Neural cell (in vitro differentiated cells): ENCODE measurements around the gene RNF121. TPM values are rescaled to one million over a fixed set of nuclear protein-coding genes. Genes with fewer than 3 reads are reported as not detected.

ENCODE experiments used
- H2AFZ ChIP-seq: fragments of 200-600, 300-800 bp; sonication (generic), shearing (Covaris generic); 2 replicates; pipeline ENCODE4 v1.6.0; 2014; ENCODE audit warnings: low read depth, mild to moderate bottlenecking, antibody characterized with exemption, low read length, moderate library complexity
- H3F3A ChIP-seq: fragments of 200-600 bp; shearing (Covaris generic); 2 replicates; pipeline ENCODE4 v1.6.1; 2016; ENCODE audit warnings: mild to moderate bottlenecking, moderate library complexity, mixed read lengths, antibody characterized with exemption, low read length; ENCODE audit not compliant: insufficient read depth, poor library complexity, severe bottlenecking
- H3K27ac ChIP-seq: fragments of 200-600, 300-800 bp; sonication (generic), shearing (Covaris generic); 2 replicates; pipeline ENCODE4 v1.5.1; 2014; ENCODE audit warnings: mild to moderate bottlenecking, low read length, moderate library complexity
- H3K27me3 ChIP-seq: fragments of 300-800, 200-600 bp; sonication (generic), shearing (Covaris generic); 2 replicates; pipeline ENCODE4 v1.6.0; 2014; ENCODE audit warnings: mild to moderate bottlenecking, low read depth, low read length, moderate library complexity; ENCODE audit not compliant: insufficient read depth
- H3K36me3 ChIP-seq: fragments of 300-800, 200-600 bp; sonication (generic), shearing (Covaris generic); 2 replicates; pipeline ENCODE4 v1.5.1; 2014; ENCODE audit warnings: mild to moderate bottlenecking, antibody characterized with exemption, low read length, moderate library complexity; ENCODE audit not compliant: insufficient read depth
- H3K4me2 ChIP-seq: fragments of 300-800, 200-600 bp; sonication (generic), shearing (Covaris generic); 2 replicates; pipeline ENCODE4 v1.6.0; 2014; ENCODE audit warnings: mild to moderate bottlenecking, low read length
- H3K4me3 ChIP-seq: fragments of 300-800, 200-600 bp; sonication (generic), shearing (Covaris generic); 2 replicates; pipeline ENCODE4 v1.5.1; 2014; ENCODE audit warnings: mild to moderate bottlenecking, low read length, moderate library complexity
- H3K79me2 ChIP-seq: fragments of 200-600 bp; shearing (Covaris generic); replicated peaks from 2 replicates; pipeline ENCODE4 v1.6.0; 2014; ENCODE audit warnings: mild to moderate bottlenecking, low read length, moderate library complexity; ENCODE audit not compliant: insufficient read depth
- H3K9ac ChIP-seq: fragments of 300-800, 200-600 bp; sonication (generic), shearing (Covaris generic); 2 replicates; pipeline ENCODE4 v1.6.1; 2016; ENCODE audit warnings: mild to moderate bottlenecking, low read length, mixed read lengths
- H3K9me2 ChIP-seq: fragments of 200-600 bp; shearing (Covaris generic); 2 replicates; pipeline ENCODE4 v1.6.1; 2016; ENCODE audit warnings: mild to moderate bottlenecking, low read length, mixed read lengths; ENCODE audit not compliant: insufficient read depth
- H3K9me3 ChIP-seq: fragments of 200-600, 300-800 bp; sonication (generic), shearing (Covaris generic); 2 replicates; pipeline ENCODE4 v1.6.1; 2016; ENCODE audit warnings: mild to moderate bottlenecking, mixed run types, low read length, moderate library complexity, mixed read lengths
- H4K20me1 ChIP-seq: fragments of 200-600 bp; shearing (Covaris generic); 2 replicates; pipeline ENCODE4 v1.6.1; 2016; ENCODE audit warnings: mild to moderate bottlenecking, mixed run types; ENCODE audit not compliant: insufficient read depth
- EP300 ChIP-seq: fragments of 450-650 bp; conservative IDR thresholded peaks from 2 replicates; pipeline ENCODE4 v1.6.1; 2014; ENCODE audit warnings: antibody characterized with exemption, mild to moderate bottlenecking, moderate library complexity; ENCODE audit not compliant: poor library complexity, severe bottlenecking
- EZH2 ChIP-seq: fragments of 200-600, 300-800 bp; shearing (Covaris generic), sonication (generic); IDR thresholded peaks from 2 replicates; pipeline ENCODE4 v1.6.1; 2014; ENCODE audit warnings: antibody characterized with exemption, low read length, borderline replicate concordance, mild to moderate bottlenecking; ENCODE audit not compliant: insufficient read depth, poor library complexity, severe bottlenecking
- MXI1 ChIP-seq: fragments of 450-650 bp; conservative IDR thresholded peaks from 2 replicates; pipeline ENCODE4 v1.6.1; 2014; ENCODE audit warnings: antibody characterized with exemption, mild to moderate bottlenecking; ENCODE audit not compliant: poor library complexity, severe bottlenecking
- POLR2AphosphoS5 ChIP-seq: IDR thresholded peaks from 2 replicates; pipeline ENCODE4 v1.6.1; 2012
- RAD21 ChIP-seq: fragments of 450-650 bp; conservative IDR thresholded peaks from 2 replicates; pipeline ENCODE4 v1.6.1; 2014; ENCODE audit warnings: antibody characterized with exemption, mild to moderate bottlenecking, moderate library complexity
- REST ChIP-seq: IDR thresholded peaks from 2 replicates; pipeline ENCODE4 v1.6.1; 2012; ENCODE audit warnings: borderline replicate concordance
- SMC3 ChIP-seq: fragments of 450-650 bp; conservative IDR thresholded peaks from 2 replicates; pipeline ENCODE4 v1.6.1; 2014; ENCODE audit warnings: antibody characterized with exemption, mild to moderate bottlenecking, moderate library complexity; ENCODE audit not compliant: poor library complexity
- TAF1 ChIP-seq: IDR thresholded peaks from 2 replicates; pipeline ENCODE4 v1.6.1; 2012; ENCODE audit warnings: low read depth
- polyA plus RNA-seq: library from polyadenylated mRNA; depleted of rRNA; stranded (reverse); fragments of >200 nt; gene quantifications from 2 replicates; pipeline ENCODE4 v1.2.3, GENCODE V29; 2014
- TF ChIP-seq, protein P1 (sequence below): fragments of 450-650 bp; IDR thresholded peaks from 2 replicates; pipeline ENCODE4 v1.5.1; 2014; ENCODE audit warnings: antibody characterized with exemption, mild to moderate bottlenecking, moderate library complexity; ENCODE audit not compliant: poor library complexity, severe bottlenecking

The RNF121 gene
- polyA plus RNA-seq, 1 donor from 2014 or later: 21.2 TPM

GRCh38 chr11:71948314-71949027 lies 19.6 kb downstream of the RNF121 start:
- no peaks in the 10 kb centered on the region for H4K20me1 ChIP-seq
- H3K9me2 ChIP-seq: no peaks in the 10 kb centered on the region
- H3K9ac ChIP-seq: no peak overlapping the region
- no peak overlapping the region for H3K4me3 ChIP-seq
- H3K36me3 ChIP-seq: no peaks in the 10 kb centered on the region
- H3K27ac ChIP-seq: no peak overlapping the region
- no peaks in the 10 kb centered on the region for H3K9me3 ChIP-seq
- no peaks in the 10 kb centered on the region for H3F3A ChIP-seq
- H3K27me3 ChIP-seq: no peaks in the 10 kb centered on the region
- TF ChIP-seq REST (no peak), POLR2AphosphoS5 (no peak), SMC3 (no peak), RAD21 (no peak), EP300 (no peak), MXI1 (no peak), TAF1 (no peak), EZH2 (no peak)
- TF ChIP-seq, protein P1, sequence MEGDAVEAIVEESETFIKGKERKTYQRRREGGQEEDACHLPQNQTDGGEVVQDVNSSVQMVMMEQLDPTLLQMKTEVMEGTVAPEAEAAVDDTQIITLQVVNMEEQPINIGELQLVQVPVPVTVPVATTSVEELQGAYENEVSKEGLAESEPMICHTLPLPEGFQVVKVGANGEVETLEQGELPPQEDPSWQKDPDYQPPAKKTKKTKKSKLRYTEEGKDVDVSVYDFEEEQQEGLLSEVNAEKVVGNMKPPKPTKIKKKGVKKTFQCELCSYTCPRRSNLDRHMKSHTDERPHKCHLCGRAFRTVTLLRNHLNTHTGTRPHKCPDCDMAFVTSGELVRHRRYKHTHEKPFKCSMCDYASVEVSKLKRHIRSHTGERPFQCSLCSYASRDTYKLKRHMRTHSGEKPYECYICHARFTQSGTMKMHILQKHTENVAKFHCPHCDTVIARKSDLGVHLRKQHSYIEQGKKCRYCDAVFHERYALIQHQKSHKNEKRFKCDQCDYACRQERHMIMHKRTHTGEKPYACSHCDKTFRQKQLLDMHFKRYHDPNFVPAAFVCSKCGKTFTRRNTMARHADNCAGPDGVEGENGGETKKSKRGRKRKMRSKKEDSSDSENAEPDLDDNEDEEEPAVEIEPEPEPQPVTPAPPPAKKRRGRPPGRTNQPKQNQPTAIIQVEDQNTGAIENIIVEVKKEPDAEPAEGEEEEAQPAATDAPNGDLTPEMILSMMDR: no peak
- H3K4me2 ChIP-seq: no peak overlapping the region
- no peak overlapping the region for H2AFZ ChIP-seq
- peaks cover 3% of the 10 kb centered on the region for H3K79me2 ChIP-seq

GRCh38 chr11:71949034-71949433 lies 20.2 kb downstream of the RNF121 start:
- H4K20me1 ChIP-seq: no peaks in the 10 kb centered on the region

More at GRCh38 chr11:71949034-71949433, 20.2 kb downstream of the RNF121 start:
- Histone ChIP-seq H3K9me2 (no peaks in the 10 kb centered on the region), H3K27ac (no peak overlapping the region), H2AFZ (no peak overlapping the region), H3K27me3 (no peaks in the 10 kb centered on the region), H3F3A (no peaks in the 10 kb centered on the region), H3K9ac (no peak overlapping the region), H3K4me3 (no peak overlapping the region), H3K4me2 (no peak overlapping the region), H3K9me3 (no peaks in the 10 kb centered on the region), H3K36me3 (no peaks in the 10 kb centered on the region), H3K79me2 (peaks cover 3% of the 10 kb centered on the region)
- TF ChIP-seq SMC3 (no peak), MXI1 (no peak), EZH2 (no peak), POLR2AphosphoS5 (no peak), TAF1 (no peak), EP300 (no peak), RAD21 (no peak), REST (no peak)
- TF ChIP-seq, protein P1: no peak
